SK-N-MC (cell line): ENCODE measurements around the gene FBLN1.

Experiments used
- DNase-seq: peaks from one replicate; pipeline ENCODE4 v3.0.0-alpha.2; 2011; ENCODE audit warnings: low read depth, low spot score
- H3K27ac ChIP-seq: fragments of 200-600 bp; sonication (generic); 2 replicates; pipeline ENCODE4 v1.5.1; 2016; ENCODE audit warnings: mixed run types
- H3K36me3 ChIP-seq: fragments of 200-600 bp; sonication (generic); 2 replicates; pipeline ENCODE4 v1.6.1; 2017; ENCODE audit warnings: antibody characterized with exemption, low read length, mixed read lengths; ENCODE audit not compliant: insufficient read depth
- H3K4me3 ChIP-seq: fragments of 200-600 bp; sonication (generic); 2 replicates; pipeline ENCODE4 v1.5.1; 2016
- H3K9ac ChIP-seq: fragments of 200-600 bp; sonication (generic); 2 replicates; pipeline ENCODE4 v1.8.0; 2017; ENCODE audit warnings: mixed run types, mixed read lengths; ENCODE audit not compliant: insufficient read length
- H3K9me3 ChIP-seq: fragments of 200-600 bp; sonication (generic); 2 replicates; pipeline ENCODE4 v1.6.1; 2017; ENCODE audit warnings: low read depth, mild to moderate bottlenecking, antibody characterized with exemption, low read length, moderate library complexity, mixed read lengths
- EZH2 ChIP-seq: fragments of 200-600 bp; sonication (generic); IDR thresholded peaks from one replicate; pipeline ENCODE4 v1.6.1; 2017; ENCODE audit warnings: antibody characterized with exemption
- FOXP2 ChIP-seq: optimal IDR thresholded peaks from 2 replicates; pipeline ENCODE3; 2011; ENCODE audit warnings: mild to moderate bottlenecking, moderate library complexity; ENCODE audit not compliant: insufficient read depth; ENCODE audit errors: extremely low read length, control extremely low read depth
- POLR2AphosphoS5 ChIP-seq: IDR thresholded peaks from 2 replicates; pipeline ENCODE4 v1.6.1; 2012; ENCODE audit warnings: mild to moderate bottlenecking, low read depth, low read length, borderline replicate concordance

The FBLN1 gene

GRCh38 chr22:45638197-45638596, 135.5 kb downstream of the FBLN1 start:
- DNase-seq, result no peak
- Histone ChIP-seq H3K9me3 (no peaks in the 10 kb centered on the region), H3K36me3 (no peaks in the 10 kb centered on the region), H3K9ac (no peak overlapping the region), H3K27ac (no peak overlapping the region), H3K4me3 (no peak overlapping the region)
- no peak for TF ChIP-seq EZH2
- TF ChIP-seq FOXP2, result no peak
- no peak for TF ChIP-seq POLR2AphosphoS5

- no peak overlapping the region for H3K4me3 ChIP-seq
- H3K36me3 ChIP-seq, result no peaks in the 10 kb centered on the region
- H3K27ac ChIP-seq, result no peak overlapping the region
- no peak overlapping the region for H3K9ac ChIP-seq
- DNase-seq, result no peak
- H3K9me3 ChIP-seq, result no peaks in the 10 kb centered on the region
- TF ChIP-seq EZH2, result no peak
- TF ChIP-seq POLR2AphosphoS5, result no peak
- no peak for TF ChIP-seq FOXP2
Measured at GRCh38 chr22:45638834-45639746, 136.4 kb downstream of the FBLN1 start.

GRCh38 chr22:45639747-45640102, 137.0 kb downstream of the FBLN1 start:
- Histone ChIP-seq H3K36me3 (no peaks in the 10 kb centered on the region), H3K4me3 (no peak overlapping the region), H3K27ac (no peak overlapping the region), H3K9ac (no peak overlapping the region), H3K9me3 (no peaks in the 10 kb centered on the region)
- DNase-seq, result no peak
- TF ChIP-seq EZH2 (no peak), POLR2AphosphoS5 (no peak)

GRCh38 chr22:45640291-45640940, 137.7 kb downstream of the FBLN1 start:
- no peak for TF ChIP-seq POLR2AphosphoS5
- no peak for TF ChIP-seq FOXP2
- no peak for TF ChIP-seq EZH2
- no peak overlapping the region for H3K4me3 ChIP-seq
- DNase-seq, result no peak
- no peak overlapping the region for H3K9ac ChIP-seq
- no peaks in the 10 kb centered on the region for H3K9me3 ChIP-seq
- no peaks in the 10 kb centered on the region for H3K36me3 ChIP-seq
- no peak overlapping the region for H3K27ac ChIP-seq

GRCh38 chr22:45640941-45641621, 138.4 kb downstream of the FBLN1 start:
- Histone ChIP-seq H3K9ac (no peak overlapping the region), H3K4me3 (no peak overlapping the region), H3K27ac (no peak overlapping the region), H3K9me3 (no peaks in the 10 kb centered on the region), H3K36me3 (no peaks in the 10 kb centered on the region)
- no peak for TF ChIP-seq POLR2AphosphoS5
- DNase-seq, result no peak

GRCh38 chr22:45642986-45643385, 140.3 kb downstream of the FBLN1 start:
- H3K27ac ChIP-seq, result no peak overlapping the region
- no peaks in the 10 kb centered on the region for H3K9me3 ChIP-seq
- H3K4me3 ChIP-seq, result no peak overlapping the region
- no peak overlapping the region for H3K9ac ChIP-seq
- no peak for TF ChIP-seq POLR2AphosphoS5
- no peak for TF ChIP-seq FOXP2
- TF ChIP-seq EZH2, result no peak
- no peaks in the 10 kb centered on the region for H3K36me3 ChIP-seq
- DNase-seq, result no peak

- no peak for TF ChIP-seq EZH2
- TF ChIP-seq FOXP2, result no peak
- no peak overlapping the region for H3K4me3 ChIP-seq
Measured at GRCh38 chr22:45644714-45645113, 142.0 kb downstream of the FBLN1 start.

GRCh38 chr22:45645150-45645525, 142.5 kb downstream of the FBLN1 start:
- no peak overlapping the region for H3K4me3 ChIP-seq
- H3K27ac ChIP-seq, result no peak overlapping the region
- H3K9ac ChIP-seq, result no peak overlapping the region
- H3K36me3 ChIP-seq, result no peaks in the 10 kb centered on the region
- TF ChIP-seq EZH2 (no peak), POLR2AphosphoS5 (no peak), FOXP2 (no peak)
- DNase-seq, result no peak
- H3K9me3 ChIP-seq, result no peaks in the 10 kb centered on the region

More at GRCh38 chr22:45644714-45645113, 142.0 kb downstream of the FBLN1 start:
- no peaks in the 10 kb centered on the region for H3K36me3 ChIP-seq
- H3K27ac ChIP-seq, result no peak overlapping the region
- H3K9ac ChIP-seq, result no peak overlapping the region
- DNase-seq, result no peak
- H3K9me3 ChIP-seq, result no peaks in the 10 kb centered on the region

GRCh38 chr22:45645526-45646414, 143.1 kb downstream of the FBLN1 start:
- Histone ChIP-seq H3K27ac (no peak overlapping the region), H3K9me3 (no peaks in the 10 kb centered on the region), H3K4me3 (no peak overlapping the region), H3K36me3 (no peaks in the 10 kb centered on the region), H3K9ac (no peak overlapping the region)
- no peak for DNase-seq
- TF ChIP-seq EZH2 (no peak), POLR2AphosphoS5 (no peak), FOXP2 (no peak)
